A673 (cell line): ENCODE data around the gene PTGDS.

ENCODE experiments used
- EZH2 ChIP-seq: fragments of 200-600 bp; sonication (generic); IDR thresholded peaks from 2 replicates; pipeline ENCODE4 v1.6.1; 2017; ENCODE audit warnings: borderline replicate concordance, low read depth, mild to moderate bottlenecking, mixed read lengths, antibody characterized with exemption, low read length; ENCODE audit not compliant: poor library complexity, severe bottlenecking
- TF ChIP-seq, protein P1 (sequence below): fragments of 300-800, 200-600 bp; sonication (generic); conservative IDR thresholded peaks from 2 replicates; pipeline ENCODE4 v1.5.1; 2017; ENCODE audit warnings: low read depth, mild to moderate bottlenecking, antibody characterized with exemption, low read length, moderate library complexity, mixed read lengths

DNA sequence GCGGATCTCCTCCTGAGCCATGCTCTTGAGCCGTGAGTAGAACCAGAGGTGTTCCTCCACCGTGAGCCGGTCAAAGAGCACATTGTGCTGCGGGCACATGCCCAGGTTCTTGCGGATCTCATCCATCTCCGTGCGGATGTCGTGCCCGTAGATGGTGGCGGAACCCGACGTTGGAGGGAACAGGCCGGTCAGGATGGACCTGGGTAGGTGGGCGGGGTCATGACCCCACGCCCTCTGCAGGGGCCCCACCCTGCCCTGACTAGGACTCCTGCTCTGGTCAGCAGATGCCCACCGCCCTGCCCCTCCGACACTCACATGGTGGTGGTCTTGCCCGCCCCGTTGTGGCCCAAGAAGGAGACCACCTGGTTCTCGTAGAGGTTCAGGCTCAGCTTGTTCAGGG, 38.7 kb downstream of the PTGDS start:
- TF ChIP-seq, protein P1, sequence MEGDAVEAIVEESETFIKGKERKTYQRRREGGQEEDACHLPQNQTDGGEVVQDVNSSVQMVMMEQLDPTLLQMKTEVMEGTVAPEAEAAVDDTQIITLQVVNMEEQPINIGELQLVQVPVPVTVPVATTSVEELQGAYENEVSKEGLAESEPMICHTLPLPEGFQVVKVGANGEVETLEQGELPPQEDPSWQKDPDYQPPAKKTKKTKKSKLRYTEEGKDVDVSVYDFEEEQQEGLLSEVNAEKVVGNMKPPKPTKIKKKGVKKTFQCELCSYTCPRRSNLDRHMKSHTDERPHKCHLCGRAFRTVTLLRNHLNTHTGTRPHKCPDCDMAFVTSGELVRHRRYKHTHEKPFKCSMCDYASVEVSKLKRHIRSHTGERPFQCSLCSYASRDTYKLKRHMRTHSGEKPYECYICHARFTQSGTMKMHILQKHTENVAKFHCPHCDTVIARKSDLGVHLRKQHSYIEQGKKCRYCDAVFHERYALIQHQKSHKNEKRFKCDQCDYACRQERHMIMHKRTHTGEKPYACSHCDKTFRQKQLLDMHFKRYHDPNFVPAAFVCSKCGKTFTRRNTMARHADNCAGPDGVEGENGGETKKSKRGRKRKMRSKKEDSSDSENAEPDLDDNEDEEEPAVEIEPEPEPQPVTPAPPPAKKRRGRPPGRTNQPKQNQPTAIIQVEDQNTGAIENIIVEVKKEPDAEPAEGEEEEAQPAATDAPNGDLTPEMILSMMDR = no peak
- TF ChIP-seq EZH2 = no peak
